Duodenal mucosa (tissue), 2 donors: ENCODE results near the gene PARD3B.

Experiments
- H3K27ac ChIP-seq: one replicate; pipeline ENCODE4 v1.7.0; 2013; ENCODE audit warnings: low read depth, low read length
- H3K27me3 ChIP-seq, 2 donors: one replicate each; pipeline ENCODE4 v1.7.0; 2013; ENCODE audit warnings: low read length in 2 of 2, control low read depth in 1 of 2; ENCODE audit not compliant: insufficient read depth in 2 of 2, control insufficient read depth in 1 of 2
- H3K36me3 ChIP-seq, 2 donors: one replicate each; pipeline ENCODE4 v1.7.0; 2013; ENCODE audit warnings: low read length in 2 of 2, control low read depth in 1 of 2; ENCODE audit not compliant: insufficient read depth in 2 of 2, control insufficient read depth in 1 of 2
- H3K4me1 ChIP-seq, 2 donors: one replicate each; pipeline ENCODE4 v1.7.0; 2013; ENCODE audit warnings: low read length in 2 of 2, control low read depth in 1 of 2; ENCODE audit not compliant: insufficient read depth in 2 of 2, control insufficient read depth in 1 of 2
- H3K4me3 ChIP-seq, 2 donors: one replicate each; pipeline ENCODE4 v1.7.0; 2013; ENCODE audit warnings: low read length in 2 of 2, low read depth in 1 of 2
- H3K9ac ChIP-seq, 2 donors: one replicate each; pipeline ENCODE4 v1.7.0; 2013; ENCODE audit warnings: low read length in 2 of 2, low read depth in 1 of 2
- H3K9me3 ChIP-seq, 2 donors: one replicate each; pipeline ENCODE4 v1.7.0; 2013; ENCODE audit warnings: low read length in 2 of 2, control low read depth in 1 of 2; ENCODE audit not compliant: control insufficient read depth in 1 of 2

PARD3B gene

DNA sequence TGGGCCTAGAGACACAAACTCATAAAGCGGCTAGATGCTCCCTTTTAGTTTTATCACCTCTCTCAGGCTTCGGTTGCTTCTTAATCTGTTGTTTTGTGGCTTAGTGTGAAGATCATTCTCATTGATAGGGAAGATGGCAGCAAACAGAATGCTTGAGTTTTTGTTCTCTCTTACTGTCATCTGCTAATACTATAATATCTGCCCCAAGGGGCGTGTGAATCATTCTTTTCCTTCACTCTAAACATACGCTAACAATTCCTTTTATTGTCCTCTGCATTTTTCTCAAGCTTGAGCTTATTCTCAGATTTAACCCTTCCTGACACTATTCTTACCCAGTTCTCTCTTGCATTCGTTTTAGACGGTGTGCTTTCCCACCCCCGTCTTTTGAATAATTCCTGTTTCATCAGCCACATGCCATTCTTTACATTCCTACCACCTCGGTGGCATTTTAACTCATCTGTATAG lies 813.1 kb downstream of the PARD3B start:
- H3K36me3 ChIP-seq: no peaks in the 10 kb centered on the region
- H3K27me3 ChIP-seq: no peaks in the 10 kb centered on the region
- H3K4me1 ChIP-seq: no peaks in the 10 kb centered on the region
- H3K9ac ChIP-seq: no peak overlapping the region
- H3K4me3 ChIP-seq: no peak overlapping the region
- no peak overlapping the region for H3K27ac ChIP-seq
- H3K9me3 ChIP-seq: no peaks in the 10 kb centered on the region

GRCh38 chr2:205361272-205361671 lies 816.0 kb downstream of the PARD3B start:
- Histone ChIP-seq H3K27me3 (no peaks in the 10 kb centered on the region), H3K9me3 (no peaks in the 10 kb centered on the region), H3K4me1 (no peaks in the 10 kb centered on the region), H3K27ac (no peak overlapping the region), H3K36me3 (no peaks in the 10 kb centered on the region), H3K4me3 (no peak overlapping the region), H3K9ac (no peak overlapping the region)

- no peak overlapping the region for H3K27ac ChIP-seq
- no peaks in the 10 kb centered on the region for H3K36me3 ChIP-seq
- no peak overlapping the region for H3K9ac ChIP-seq
- no peaks in the 10 kb centered on the region for H3K9me3 ChIP-seq
- no peaks in the 10 kb centered on the region for H3K4me1 ChIP-seq
- H3K4me3 ChIP-seq: no peak overlapping the region
- no peaks in the 10 kb centered on the region for H3K27me3 ChIP-seq
Observed at GRCh38 chr2:205361970-205362369, 816.7 kb downstream of the PARD3B start.

GRCh38 chr2:205364261-205364660 lies 819.0 kb downstream of the PARD3B start:
- H3K4me3 ChIP-seq: no peak overlapping the region
- no peaks in the 10 kb centered on the region for H3K36me3 ChIP-seq
- H3K27ac ChIP-seq: no peak overlapping the region
- no peaks in the 10 kb centered on the region for H3K27me3 ChIP-seq
- peaks cover 3 to 6% of the 10 kb centered on the region in 2 donors for H3K4me1 ChIP-seq
- H3K9me3 ChIP-seq: no peaks in the 10 kb centered on the region
- H3K9ac ChIP-seq: no peak overlapping the region

DNA sequence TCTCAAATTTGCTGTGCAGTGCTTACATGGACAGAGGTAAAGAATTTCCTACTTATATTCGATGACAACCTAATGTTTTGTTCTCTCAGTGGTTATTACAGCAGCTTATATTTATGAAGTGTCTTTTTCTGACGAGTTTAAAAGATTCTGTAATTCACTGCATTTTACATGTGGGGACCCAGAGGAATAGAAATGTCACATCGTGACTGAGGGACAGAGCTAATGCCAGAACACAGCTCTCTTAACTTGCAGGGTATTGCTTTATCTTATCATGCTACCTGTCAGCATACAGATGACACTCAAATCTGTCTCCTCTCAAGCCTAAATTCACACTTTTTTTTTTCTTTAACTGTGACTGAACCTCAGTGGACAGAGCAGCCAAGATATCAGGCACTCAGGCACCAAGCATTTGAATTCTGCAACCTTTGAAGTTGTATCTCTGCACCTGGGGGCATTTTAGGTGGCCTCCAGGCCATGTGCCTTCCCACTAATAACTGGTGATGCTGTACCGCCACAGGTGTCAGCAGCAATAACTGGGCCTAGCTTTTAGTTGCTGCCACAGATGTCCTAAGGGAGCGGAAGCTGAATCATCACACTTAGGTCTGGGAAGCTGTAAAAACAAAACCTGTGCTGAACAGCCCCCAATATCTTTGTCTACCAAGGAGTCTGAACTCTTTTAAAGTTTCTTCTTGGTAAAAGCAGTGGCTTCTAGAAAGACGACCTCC lies 821.2 kb downstream of the PARD3B start:
- Histone ChIP-seq H3K4me1 (peaks cover 4 to 9% of the 10 kb centered on the region in 2 donors), H3K9ac (no peak overlapping the region), H3K9me3 (no peaks in the 10 kb centered on the region), H3K36me3 (no peaks in the 10 kb centered on the region), H3K27me3 (no peaks in the 10 kb centered on the region), H3K4me3 (no peak overlapping the region), H3K27ac (no peak overlapping the region)

GRCh38 chr2:205367331-205367935 lies 822.2 kb downstream of the PARD3B start:
- Histone ChIP-seq H3K9me3 (no peaks in the 10 kb centered on the region), H3K36me3 (no peaks in the 10 kb centered on the region), H3K4me1 (peaks cover 4 to 9% of the 10 kb centered on the region in 2 donors), H3K4me3 (no peak overlapping the region), H3K27me3 (no peaks in the 10 kb centered on the region), H3K27ac (no peak overlapping the region), H3K9ac (no peak overlapping the region)

- Histone ChIP-seq H3K9ac (no peak overlapping the region), H3K9me3 (no peaks in the 10 kb centered on the region), H3K4me3 (no peak overlapping the region), H3K4me1 (peaks cover 4 to 9% of the 10 kb centered on the region in 2 donors), H3K36me3 (no peaks in the 10 kb centered on the region), H3K27ac (no peak overlapping the region), H3K27me3 (no peaks in the 10 kb centered on the region)
Observed at GRCh38 chr2:205369813-205370212, 824.5 kb downstream of the PARD3B start.

DNA sequence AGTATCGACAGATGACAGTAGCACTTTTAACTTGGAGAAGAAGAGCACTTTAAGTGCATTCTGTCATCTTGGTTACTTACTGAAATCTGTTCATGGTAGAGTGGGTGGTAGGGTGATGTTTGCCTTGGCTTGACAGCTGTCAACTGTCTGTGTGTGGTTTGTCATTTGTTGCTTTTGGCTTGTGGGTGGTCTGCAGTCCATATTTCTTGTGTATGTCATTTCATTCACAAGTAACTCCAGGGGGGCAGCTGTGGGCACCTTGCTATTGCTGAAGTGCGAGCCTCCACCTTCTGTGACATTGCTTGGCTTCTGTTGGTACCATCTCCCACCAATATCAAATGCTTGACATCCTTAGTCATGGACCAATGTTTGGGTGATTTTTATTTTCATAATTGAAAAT lies 825.5 kb downstream of the PARD3B start:
- no peaks in the 10 kb centered on the region for H3K36me3 ChIP-seq
- no peak overlapping the region for H3K9ac ChIP-seq
- no peaks in the 10 kb centered on the region for H3K27me3 ChIP-seq
- H3K9me3 ChIP-seq: no peaks in the 10 kb centered on the region
- peaks cover 4 to 9% of the 10 kb centered on the region in 2 donors for H3K4me1 ChIP-seq
- H3K4me3 ChIP-seq: no peak overlapping the region
- H3K27ac ChIP-seq: no peak overlapping the region

- Histone ChIP-seq H3K4me3 (no peak overlapping the region), H3K9ac (no peak overlapping the region), H3K4me1 (peaks cover 4 to 9% of the 10 kb centered on the region in 2 donors), H3K9me3 (no peaks in the 10 kb centered on the region), H3K36me3 (no peaks in the 10 kb centered on the region), H3K27me3 (no peaks in the 10 kb centered on the region), H3K27ac (no peak overlapping the region)
Observed at GRCh38 chr2:205372141-205372540, 826.9 kb downstream of the PARD3B start.

DNA sequence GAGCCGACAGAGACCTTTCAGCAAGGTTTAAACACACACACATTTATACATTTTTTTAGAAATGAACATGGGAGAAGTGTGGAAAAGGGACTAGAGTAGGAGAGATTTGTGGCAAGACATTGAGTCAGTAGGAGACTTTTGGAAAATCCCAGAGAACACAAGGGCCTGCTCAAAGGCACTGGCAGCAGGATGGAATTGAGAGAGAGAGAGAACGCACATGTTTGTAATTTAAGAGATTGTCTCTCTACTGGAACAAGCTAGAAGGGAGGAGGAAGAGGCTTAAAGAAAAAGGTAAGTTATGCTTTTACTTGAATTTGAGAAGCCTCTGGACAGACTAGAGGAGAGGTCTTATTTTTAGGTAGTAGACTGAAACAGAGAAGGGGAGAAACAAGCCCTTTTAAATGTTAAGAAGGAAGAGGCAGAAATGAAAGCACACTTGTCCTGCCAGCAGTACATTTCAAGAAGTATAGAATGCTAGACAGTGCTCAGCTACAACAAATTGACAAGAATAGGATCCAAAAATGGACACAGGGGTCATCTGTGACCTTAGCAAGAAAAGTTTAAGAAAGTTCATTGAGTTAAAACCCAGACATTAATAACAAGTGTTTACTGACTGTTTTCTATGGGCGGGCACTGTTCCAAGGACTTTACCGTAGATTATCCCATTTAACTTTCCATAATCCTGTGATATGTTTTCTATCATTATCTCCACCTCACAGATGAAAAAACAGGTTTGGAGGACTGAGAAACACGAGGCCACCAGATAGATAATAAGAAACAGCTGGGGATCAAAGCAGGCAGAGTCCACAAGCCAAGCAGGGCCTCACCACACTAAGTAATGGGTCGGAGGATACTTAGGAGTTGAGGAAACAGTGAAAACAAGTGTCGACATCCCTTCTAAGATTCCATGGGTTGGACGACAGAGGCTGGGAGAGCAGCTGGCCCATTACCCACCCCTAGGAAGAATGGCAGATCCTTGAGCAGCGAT lies 830.5 kb downstream of the PARD3B start:
- Histone ChIP-seq H3K9me3 (no peaks in the 10 kb centered on the region), H3K4me1 (no peaks in the 10 kb centered on the region), H3K9ac (no peak overlapping the region), H3K36me3 (no peaks in the 10 kb centered on the region), H3K27me3 (no peaks in the 10 kb centered on the region), H3K27ac (no peak overlapping the region), H3K4me3 (no peak overlapping the region)
